Neuron (in vitro differentiated cells): Measurements from ENCODE around the gene SP100.
"Not testable (repeated sequence)": the region's sequence is repeated elsewhere in the genome, so short reads cannot be mapped to it uniquely, and the experiment has no call there.

Experiments
- H2AFZ ChIP-seq: one replicate; pipeline ENCODE4 v1.6.1; 2013; ENCODE audit warnings: low read depth, mild to moderate bottlenecking, inconsistent platforms, low read length, moderate library complexity
- H3K27me3 ChIP-seq: one replicate; pipeline ENCODE4 v1.6.1; 2013; ENCODE audit warnings: low read length; ENCODE audit not compliant: insufficient read depth
- H3K36me3 ChIP-seq: one replicate; pipeline ENCODE4 v1.6.1; 2013; ENCODE audit warnings: low read length; ENCODE audit not compliant: insufficient read depth
- H3K4me1 ChIP-seq: one replicate; pipeline ENCODE4 v1.6.1; 2013; ENCODE audit warnings: low read length; ENCODE audit not compliant: insufficient read depth
- H3K4me3 ChIP-seq: 2 replicates; pipeline ENCODE4 v1.5.1; 2013; ENCODE audit warnings: mild to moderate bottlenecking, low read length, moderate library complexity
- H3K9me3 ChIP-seq: one replicate; pipeline ENCODE4 v1.6.1; 2013; ENCODE audit warnings: low read length

The SP100 gene

DNA sequence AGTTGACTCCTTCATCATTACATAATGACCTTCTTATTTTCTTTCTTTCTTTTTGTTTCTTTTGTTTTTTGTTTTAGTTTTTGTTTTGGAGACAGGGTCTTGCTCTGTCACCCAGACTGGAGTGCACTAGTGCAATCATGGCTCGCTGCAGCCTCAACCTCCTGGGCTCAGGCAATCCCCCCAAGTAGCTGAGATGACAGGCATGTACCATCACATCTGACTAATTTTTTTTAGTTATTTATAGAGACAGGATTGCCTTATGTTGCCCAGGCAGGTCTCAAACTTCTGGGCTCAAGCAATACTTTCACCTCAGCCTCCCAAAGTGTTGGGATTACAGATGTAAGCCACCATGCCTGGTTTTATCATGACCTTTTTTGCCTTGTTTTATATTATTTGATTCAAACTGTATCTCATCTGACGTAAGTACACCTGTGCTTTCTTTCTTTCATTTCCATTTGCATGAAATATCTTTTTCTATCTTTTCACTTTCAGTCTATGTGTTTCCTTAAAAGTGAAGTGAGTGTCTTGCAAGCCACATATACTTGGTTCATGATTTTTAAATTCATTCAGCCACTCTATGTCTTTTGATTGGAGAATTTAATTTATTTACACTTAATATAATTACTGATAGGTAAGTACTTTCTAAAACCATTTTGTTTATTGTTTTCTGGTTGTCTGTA lies 39.1 kb downstream of the SP100 start:
- no peak overlapping the region for H2AFZ ChIP-seq
- no peaks in the 10 kb centered on the region for H3K9me3 ChIP-seq
- H3K4me1 ChIP-seq = no peaks in the 10 kb centered on the region
- H3K36me3 ChIP-seq = no peaks in the 10 kb centered on the region
- no peaks in the 10 kb centered on the region for H3K27me3 ChIP-seq
- H3K4me3 ChIP-seq = no peak overlapping the region

DNA sequence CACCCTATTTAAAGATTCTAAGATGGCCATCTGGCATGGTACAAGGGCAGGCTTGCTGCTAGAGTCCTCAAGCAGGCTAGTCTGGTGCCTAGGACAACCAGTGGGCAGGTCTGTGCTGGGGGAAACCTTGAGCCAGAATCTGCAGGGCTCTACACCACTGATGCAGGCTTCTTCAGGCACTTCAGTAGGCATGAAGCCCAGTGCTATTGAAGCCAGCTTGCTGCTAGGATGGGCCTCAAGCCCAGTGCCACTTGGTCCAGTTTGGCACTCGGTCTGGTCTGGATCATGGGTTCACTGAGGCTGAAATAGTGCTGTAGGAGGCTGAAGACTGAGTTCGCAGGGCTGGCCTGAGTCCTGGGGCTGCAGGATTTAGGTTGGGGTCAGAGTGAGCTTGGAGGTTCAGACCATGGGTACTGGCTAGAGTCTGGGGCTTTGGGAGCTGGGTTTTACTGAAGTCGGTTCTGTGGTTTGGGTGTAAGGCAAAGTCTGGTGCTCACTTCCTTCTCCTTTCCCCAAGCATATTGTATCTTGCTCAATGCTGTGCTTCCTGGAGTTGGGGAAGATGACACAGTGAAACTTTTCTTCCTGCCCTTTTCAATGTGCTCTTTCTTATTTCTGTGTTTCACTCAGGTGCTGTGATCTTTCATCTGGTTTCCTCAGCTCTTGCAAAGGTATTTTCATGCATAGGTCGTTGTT lies 41.2 kb downstream of the SP100 start:
- Histone ChIP-seq H3K4me1 (no peaks in the 10 kb centered on the region), H3K36me3 (no peaks in the 10 kb centered on the region), H3K27me3 (no peaks in the 10 kb centered on the region), H3K9me3 (no peaks in the 10 kb centered on the region), H3K4me3 (no peak overlapping the region), H2AFZ (no peak overlapping the region)

DNA sequence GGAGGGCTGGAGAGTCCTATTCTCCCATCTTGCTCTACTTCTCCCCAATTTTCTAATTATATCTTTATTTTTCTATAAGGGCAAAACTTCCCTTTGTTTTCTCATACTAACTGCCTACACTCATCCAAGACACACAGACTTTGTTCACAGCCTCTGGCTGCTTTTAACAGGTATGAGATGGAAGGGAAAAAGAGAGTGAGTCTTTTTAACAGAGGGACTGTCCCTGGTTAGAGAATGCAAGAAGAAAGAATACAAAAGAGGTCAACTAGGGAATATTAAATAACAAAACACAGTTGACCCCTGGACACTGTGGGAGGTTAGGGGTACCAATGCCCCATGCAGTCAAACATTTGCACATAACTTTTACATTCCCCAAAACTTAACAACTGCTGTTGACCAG lies 41.8 kb downstream of the SP100 start:
- Histone ChIP-seq H3K36me3 (no peaks in the 10 kb centered on the region), H3K4me1 (no peaks in the 10 kb centered on the region), H3K27me3 (no peaks in the 10 kb centered on the region), H2AFZ (no peak overlapping the region), H3K9me3 (no peaks in the 10 kb centered on the region), H3K4me3 (no peak overlapping the region)

DNA sequence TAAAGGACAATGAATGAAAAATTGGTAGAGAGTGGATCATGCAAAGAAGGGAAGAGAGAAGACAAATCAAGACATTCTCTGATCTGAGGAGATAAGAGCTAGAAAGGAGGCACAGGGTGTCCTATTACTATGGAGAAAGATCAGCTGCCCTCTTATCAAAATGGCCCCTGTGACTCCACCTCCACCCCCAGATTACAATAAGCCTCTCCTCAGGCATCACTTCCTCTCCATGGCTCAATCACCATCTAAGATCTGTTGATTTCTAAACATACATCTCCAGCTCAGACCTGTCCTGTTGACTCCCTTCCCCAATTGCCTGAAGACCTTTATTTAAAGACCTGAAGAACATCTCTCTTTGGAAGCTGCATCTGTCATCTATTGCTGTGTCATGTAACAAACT lies 43.2 kb downstream of the SP100 start:
- Histone ChIP-seq H3K4me3 (no peak overlapping the region), H3K36me3 (no peaks in the 10 kb centered on the region), H3K9me3 (no peaks in the 10 kb centered on the region), H3K27me3 (no peaks in the 10 kb centered on the region), H2AFZ (no peak overlapping the region), H3K4me1 (no peaks in the 10 kb centered on the region)

GRCh38 chr2:230471074-230471473 lies 55.1 kb downstream of the SP100 start:
- Histone ChIP-seq H3K4me1 (no peaks in the 10 kb centered on the region), H3K27me3 (no peaks in the 10 kb centered on the region), H2AFZ (no peak overlapping the region), H3K9me3 (no peaks in the 10 kb centered on the region), H3K36me3 (no peaks in the 10 kb centered on the region), H3K4me3 (no peak overlapping the region)

GRCh38 chr2:230472621-230473018 lies 56.6 kb downstream of the SP100 start:
- Histone ChIP-seq H3K9me3 (no peaks in the 10 kb centered on the region), H2AFZ (no peak overlapping the region), H3K4me3 (no peak overlapping the region), H3K36me3 (no peaks in the 10 kb centered on the region), H3K27me3 (no peaks in the 10 kb centered on the region), H3K4me1 (no peaks in the 10 kb centered on the region)

DNA sequence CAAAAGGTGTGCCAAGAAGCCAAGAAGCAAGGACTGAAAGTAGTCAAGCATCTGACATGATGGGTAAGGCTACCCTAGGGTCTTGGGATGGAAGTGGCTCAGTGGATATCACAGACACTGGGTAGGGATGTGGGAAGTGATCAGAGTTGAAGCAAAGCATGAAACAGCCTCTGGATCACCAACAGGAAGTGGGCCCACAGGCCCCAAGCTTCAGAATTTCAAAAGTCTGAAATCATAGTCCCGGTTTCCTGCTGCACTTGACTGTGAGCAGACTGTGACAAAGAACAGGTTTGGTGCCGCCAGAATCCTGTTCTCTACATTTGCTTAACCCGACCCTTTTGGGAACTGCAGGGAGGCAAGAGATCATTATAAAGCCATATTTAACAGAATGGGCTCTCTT lies 57.4 kb downstream of the SP100 start:
- Histone ChIP-seq H3K4me1 (no peaks in the 10 kb centered on the region), H3K36me3 (no peaks in the 10 kb centered on the region), H2AFZ (no peak overlapping the region), H3K4me3 (no peak overlapping the region), H3K9me3 (no peaks in the 10 kb centered on the region), H3K27me3 (no peaks in the 10 kb centered on the region)

DNA sequence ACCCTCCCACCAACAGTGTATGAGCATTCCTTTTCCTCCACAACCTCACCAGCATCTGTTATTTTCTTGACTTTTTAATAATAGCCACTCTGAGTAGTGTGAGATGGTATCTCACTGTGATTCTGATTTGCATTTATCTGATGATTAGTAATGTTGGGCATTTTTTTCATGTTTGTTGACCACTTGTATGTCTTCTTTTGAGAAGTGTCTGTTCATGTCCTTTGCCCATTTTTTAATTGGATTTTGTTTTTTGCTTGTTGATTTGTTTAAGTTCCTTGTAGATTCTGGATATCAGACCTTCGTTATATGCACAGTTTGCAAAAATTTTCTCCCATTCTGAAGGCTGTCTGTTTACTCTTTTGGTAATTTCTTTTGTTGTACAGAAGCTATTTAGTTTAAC lies 59.1 kb downstream of the SP100 start:
- Histone ChIP-seq H2AFZ (no peak overlapping the region), H3K27me3 (no peaks in the 10 kb centered on the region), H3K4me3 (no peak overlapping the region)

DNA sequence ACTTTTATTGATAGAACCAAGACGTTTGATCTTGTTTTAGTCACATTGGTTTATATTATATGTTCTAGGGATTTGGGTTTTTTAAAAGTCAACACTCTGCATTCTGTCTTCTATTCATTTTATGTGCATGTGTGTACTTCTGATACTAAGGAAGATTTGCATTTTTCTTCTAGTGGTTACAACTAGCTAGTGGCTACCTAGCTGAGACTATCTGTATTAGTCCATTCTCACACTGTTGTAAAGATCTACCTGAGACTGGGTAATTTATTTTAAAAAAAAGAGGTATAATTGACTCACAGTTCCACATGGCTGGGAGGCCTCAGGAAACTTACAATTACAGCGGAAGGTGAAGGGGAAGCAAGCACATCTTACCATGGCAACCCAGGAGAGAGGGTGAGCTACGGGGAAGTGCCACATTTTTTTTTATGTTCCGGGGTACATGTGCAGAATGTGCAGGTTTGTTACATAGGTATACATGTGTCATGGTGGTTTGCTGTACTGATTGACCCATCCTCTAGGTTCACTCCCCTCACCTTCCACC lies 69.9 kb downstream of the SP100 start:
- H3K4me3 ChIP-seq = no peak overlapping the region
- H3K9me3 ChIP-seq = no peaks in the 10 kb centered on the region
- H3K4me1 ChIP-seq = no peaks in the 10 kb centered on the region
- H3K36me3 ChIP-seq = no peaks in the 10 kb centered on the region
- no peak overlapping the region for H2AFZ ChIP-seq
- no peaks in the 10 kb centered on the region for H3K27me3 ChIP-seq

More for the DNA sequence above, 59.1 kb downstream of the SP100 start:
- no peaks in the 10 kb centered on the region for H3K36me3 ChIP-seq
- H3K9me3 ChIP-seq = no peaks in the 10 kb centered on the region
- H3K4me1 ChIP-seq = no peaks in the 10 kb centered on the region

DNA sequence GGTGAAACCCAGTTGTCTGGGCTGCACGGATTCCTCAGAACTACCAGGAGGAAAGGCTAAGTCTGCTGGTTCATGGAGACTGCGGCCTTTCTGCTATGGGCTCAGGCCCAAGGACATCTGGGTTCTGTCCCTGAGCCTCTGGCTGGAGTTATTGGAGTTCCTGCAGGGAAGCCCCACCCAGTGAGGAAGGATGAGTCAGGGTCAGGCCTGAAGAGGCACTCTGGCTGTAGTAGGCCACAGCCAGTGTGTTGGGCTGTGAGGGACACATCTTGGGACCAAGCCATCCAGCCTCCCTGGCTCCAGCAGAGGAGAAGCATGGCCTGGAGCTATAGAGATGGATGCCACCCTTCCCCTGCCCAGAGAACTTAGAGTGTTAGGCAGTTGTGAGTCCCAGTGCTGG lies 75.2 kb downstream of the SP100 start:
- H3K4me1 ChIP-seq, H3K27me3 ChIP-seq, H2AFZ ChIP-seq, H3K4me3 ChIP-seq, H3K9me3 ChIP-seq, H3K36me3 ChIP-seq: not testable (repeated sequence)

- Histone ChIP-seq H3K9me3 (no peaks in the 10 kb centered on the region), H3K36me3 (no peaks in the 10 kb centered on the region), H2AFZ (no peak overlapping the region), H3K4me3 (no peak overlapping the region), H3K4me1 (no peaks in the 10 kb centered on the region), H3K27me3 (no peaks in the 10 kb centered on the region)
These were observed 76.1 kb downstream of the SP100 start for GRCh38 chr2:230492107-230492506.

DNA sequence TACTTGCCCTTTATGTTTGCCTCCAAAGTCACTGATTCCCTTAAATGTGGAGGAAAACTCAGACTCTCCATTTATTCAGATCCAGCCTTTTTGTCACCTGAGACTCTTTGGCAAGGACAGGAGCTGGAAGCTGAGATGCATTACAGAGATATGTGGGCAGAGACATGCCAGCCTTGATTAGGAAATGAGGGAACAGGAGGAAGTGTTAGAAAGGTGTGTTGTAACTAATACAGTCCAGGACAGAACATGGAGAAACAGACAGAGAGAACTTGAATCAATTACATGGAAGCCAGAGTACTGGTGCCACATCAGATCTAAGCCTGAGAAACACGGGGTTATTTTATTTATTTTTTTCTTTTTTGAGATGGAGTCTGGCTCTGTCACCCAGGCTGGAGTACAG lies 79.0 kb downstream of the SP100 start:
- Histone ChIP-seq H3K4me3 (no peak overlapping the region), H3K36me3 (no peaks in the 10 kb centered on the region), H3K9me3 (no peaks in the 10 kb centered on the region), H2AFZ (no peak overlapping the region), H3K27me3 (no peaks in the 10 kb centered on the region), H3K4me1 (no peaks in the 10 kb centered on the region)

GRCh38 chr2:230496891-230497290 lies 80.9 kb downstream of the SP100 start:
- H2AFZ ChIP-seq = no peak overlapping the region
- no peaks in the 10 kb centered on the region for H3K27me3 ChIP-seq
- no peaks in the 10 kb centered on the region for H3K9me3 ChIP-seq

More at GRCh38 chr2:230496891-230497290, 80.9 kb downstream of the SP100 start:
- no peaks in the 10 kb centered on the region for H3K4me1 ChIP-seq
- H3K36me3 ChIP-seq = no peaks in the 10 kb centered on the region
- H3K4me3 ChIP-seq = no peak overlapping the region
